Right lung (tissue), 5 donors: ENCODE data around the gene SLC38A6. TPM values are rescaled to one million over a fixed set of nuclear protein-coding genes. Genes with fewer than 3 reads are reported as not detected.

Experiments
- polyA plus RNA-seq, 5 donors: library from polyadenylated mRNA; unstranded; fragments of 120-200 nt; gene quantifications; one replicate each; pipeline versions ENCODE4 v1.2.1 to v1.2.3, GENCODE V29; 2013; ENCODE audit warnings: inconsistent platforms in 1 of 5, low replicate concordance in 1 of 5; ENCODE audit not compliant: insufficient read length in 5 of 5, insufficient read depth in 1 of 5

Gene SLC38A6
- polyA plus RNA-seq, 5 donors: 18.2 to 37.6 (median 29.4) TPM

Other genes with a start within 250 kb of the SLC38A6 start
- gene MNAT1, start 246.5 kb upstream of the SLC38A6 start, polyA plus RNA-seq: 10 to 100 TPM; 34.7 to 44.6 (median 39.9) TPM
- gene TRMT5, start 166 bp upstream of the SLC38A6 start, polyA plus RNA-seq: 10 to 100 TPM; 16.3 to 30.1 (median 22.5) TPM